Testis (tissue), 3 donors: Measurements from ENCODE around the gene PEA15. TPM values are rescaled to one million over a fixed set of nuclear protein-coding genes. Genes with fewer than 3 reads are reported as not detected.

Experiments used
- DNase-seq: peaks from one replicate; pipeline ENCODE4 v3.0.0-alpha.2; 2019
- H3K27ac ChIP-seq, 2 donors: fragments of 200-600 bp; sonication (generic); one replicate each; pipeline ENCODE4 v1.5.1; 2019
- H3K27me3 ChIP-seq: fragments of 200-600 bp; sonication (generic); one replicate; pipeline ENCODE4 v1.5.1; 2019
- H3K36me3 ChIP-seq: fragments of 200-600 bp; sonication (generic); one replicate; pipeline ENCODE4 v1.5.1; 2017; ENCODE audit warnings: low read depth; ENCODE audit errors: missing control alignments
- H3K4me1 ChIP-seq: fragments of 200-600 bp; sonication (generic); one replicate; pipeline ENCODE4 v1.5.1; 2019
- H3K4me3 ChIP-seq, 2 donors: fragments of 200-600 bp; sonication (generic); one replicate each; pipeline ENCODE4 v1.5.1; 2017 to 2019
- H3K9me3 ChIP-seq: fragments of 200-600 bp; sonication (generic); one replicate; pipeline ENCODE4 v1.5.1; 2017
- CTCF ChIP-seq, 3 experiments: fragments of 450-650 bp in 2 of 3; fragments of 200-600 bp in 1 of 3; sonication (generic) in 1 of 3; IDR thresholded peaks; one replicate each; pipeline ENCODE4 v1.5.1; 2016 to 2019; ENCODE audit warnings: antibody characterized with exemption in 3 of 3, mild to moderate bottlenecking in 2 of 3, moderate library complexity in 1 of 3
- POLR2A ChIP-seq: fragments of 450-650 bp; IDR thresholded peaks from one replicate; pipeline ENCODE4 v1.6.1; 2017; ENCODE audit warnings: antibody characterized with exemption, mild to moderate bottlenecking, moderate library complexity
- WGBS, 2 donors: methylation state at CpG; one replicate each; pipeline ENCODE4 v1.1.5; 2018; 5-methylcytosine and 5-hydroxymethylcytosine counted together
- intact Hi-C: fragments of 100-400 bp; cut with DNase I; formaldehyde crosslinking; loops from one replicate; pipeline ENCODE4 v1.15.1; 2023; ENCODE audit warnings: low total_unique reads
- polyA plus RNA-seq: library from polyadenylated mRNA; stranded (reverse); fragments of 350-450 nt; fragmentation: Illumina TruSeq; extraction: RNeasy Lipid Tissue Mini Kit (QIAGEN cat#74804); gene quantifications from one replicate; pipeline ENCODE4 v1.2.3, GENCODE V29; 2014; ENCODE audit warnings: low read depth, low replicate concordance; ENCODE audit not compliant: insufficient read depth
- total RNA-seq, 2 donors: library from RNA; depleted of rRNA; stranded (reverse); fragments of >200 nt; gene quantifications; one replicate each; pipeline ENCODE4 v1.2.3, GENCODE V29; 2016

The PEA15 gene
- total and polyA plus RNA-seq, 3 donors from 2014 or later = 168 to 421 (median 229) TPM

- H3K27me3 ChIP-seq = no peaks in the 10 kb centered on the region
- DNase-seq = no peak
- H3K36me3 ChIP-seq = no peaks in the 10 kb centered on the region
- TF ChIP-seq POLR2A (no peak), CTCF (IDR thresholded peaks at IDR 0.05) (no peak)
- H3K27ac ChIP-seq = no peak overlapping the region
- H3K4me3 ChIP-seq = no peak overlapping the region
- intact Hi-C loops = no loop called here
- H3K4me1 ChIP-seq = no peaks in the 10 kb centered on the region
- no peaks in the 10 kb centered on the region for H3K9me3 ChIP-seq
- 85 to 95% methylated on average over 2 of the region's 2 CpGs for WGBS, 2 donors
Observed at GRCh38 chr1:160237558-160237957, 32.4 kb downstream of the PEA15 start.

- intact Hi-C loops = no loop called here
- no peaks in the 10 kb centered on the region for H3K27me3 ChIP-seq
- no peak for TF ChIP-seq CTCF (IDR thresholded peaks at IDR 0.05)
- no peak overlapping the region for H3K27ac ChIP-seq
- no peaks in the 10 kb centered on the region for H3K9me3 ChIP-seq
- 68 to 80% methylated on average over 5 of the region's 5 CpGs for WGBS, 2 donors
- H3K4me1 ChIP-seq = no peaks in the 10 kb centered on the region
- H3K4me3 ChIP-seq = no peak overlapping the region
- H3K36me3 ChIP-seq = no peaks in the 10 kb centered on the region
- DNase-seq = no peak
Observed at GRCh38 chr1:160238408-160238807, 33.2 kb downstream of the PEA15 start.

- intact Hi-C loops = loop anchor here (10.0 kb wide), 1 partner anchor 45 kb away; the partner anchor contains the start of gene CASQ1
- TF ChIP-seq POLR2A (no peak), CTCF (IDR thresholded peaks at IDR 0.05) (no peak)
- H3K27ac ChIP-seq = no peak overlapping the region
- WGBS, 2 donors = 96 to 98% methylated on average over 22 to 24 of the region's 24 CpGs
- H3K4me1 ChIP-seq = no peaks in the 10 kb centered on the region
- H3K36me3 ChIP-seq = no peaks in the 10 kb centered on the region
- H3K4me3 ChIP-seq = no peak overlapping the region
- no peaks in the 10 kb centered on the region for H3K27me3 ChIP-seq
- H3K9me3 ChIP-seq = no peaks in the 10 kb centered on the region
- no peak for DNase-seq
Observed at GRCh38 chr1:160239582-160240299, 34.6 kb downstream of the PEA15 start.

- H3K4me3 ChIP-seq = no peak overlapping the region
- peaks cover 10% of the 10 kb centered on the region for H3K4me1 ChIP-seq
- no peaks in the 10 kb centered on the region for H3K27me3 ChIP-seq
- no peak for DNase-seq
- no peaks in the 10 kb centered on the region for H3K9me3 ChIP-seq
- intact Hi-C loops = loop anchor here (10.0 kb wide), 1 partner anchor 49 kb away; the partner anchor contains the start of gene CASQ1
- TF ChIP-seq CTCF (IDR thresholded peaks at IDR 0.05) (no peak), POLR2A (no peak)
- no peak overlapping the region for H3K27ac ChIP-seq
- H3K36me3 ChIP-seq = no peaks in the 10 kb centered on the region
Observed at GRCh38 chr1:160243767-160244166, 38.6 kb downstream of the PEA15 start.

GRCh38 chr1:160244209-160244608 lies 39.0 kb downstream of the PEA15 start:
- H3K27ac ChIP-seq = no peak overlapping the region
- no peaks in the 10 kb centered on the region for H3K36me3 ChIP-seq
- no peaks in the 10 kb centered on the region for H3K9me3 ChIP-seq
- 89 to 90% methylated on average over 1 of the region's 1 CpG for WGBS, 2 donors
- H3K4me3 ChIP-seq = no peak overlapping the region
- DNase-seq = no peak
- H3K4me1 ChIP-seq = peaks cover 10% of the 10 kb centered on the region
- no peaks in the 10 kb centered on the region for H3K27me3 ChIP-seq
- no peak for TF ChIP-seq CTCF (IDR thresholded peaks at IDR 0.05)
- no peak for TF ChIP-seq POLR2A
- intact Hi-C loops = loop anchor here (10.0 kb wide), 1 partner anchor 49 kb away; the partner anchor contains the start of gene CASQ1
